Cerebellar nuclear complex (tissue), 1 donor: Measurements from ENCODE around the gene RTP5.
"Not testable (repeated sequence)": the region's sequence is repeated elsewhere in the genome, so short reads cannot be mapped to it uniquely, and the experiment has no call there.

Experiments
- DNase-seq, 2 experiments: peaks; one replicate each; lab custom pipeline; 2025; lab: John Stamatoyannopoulos, UW

The RTP5 gene

DNA sequence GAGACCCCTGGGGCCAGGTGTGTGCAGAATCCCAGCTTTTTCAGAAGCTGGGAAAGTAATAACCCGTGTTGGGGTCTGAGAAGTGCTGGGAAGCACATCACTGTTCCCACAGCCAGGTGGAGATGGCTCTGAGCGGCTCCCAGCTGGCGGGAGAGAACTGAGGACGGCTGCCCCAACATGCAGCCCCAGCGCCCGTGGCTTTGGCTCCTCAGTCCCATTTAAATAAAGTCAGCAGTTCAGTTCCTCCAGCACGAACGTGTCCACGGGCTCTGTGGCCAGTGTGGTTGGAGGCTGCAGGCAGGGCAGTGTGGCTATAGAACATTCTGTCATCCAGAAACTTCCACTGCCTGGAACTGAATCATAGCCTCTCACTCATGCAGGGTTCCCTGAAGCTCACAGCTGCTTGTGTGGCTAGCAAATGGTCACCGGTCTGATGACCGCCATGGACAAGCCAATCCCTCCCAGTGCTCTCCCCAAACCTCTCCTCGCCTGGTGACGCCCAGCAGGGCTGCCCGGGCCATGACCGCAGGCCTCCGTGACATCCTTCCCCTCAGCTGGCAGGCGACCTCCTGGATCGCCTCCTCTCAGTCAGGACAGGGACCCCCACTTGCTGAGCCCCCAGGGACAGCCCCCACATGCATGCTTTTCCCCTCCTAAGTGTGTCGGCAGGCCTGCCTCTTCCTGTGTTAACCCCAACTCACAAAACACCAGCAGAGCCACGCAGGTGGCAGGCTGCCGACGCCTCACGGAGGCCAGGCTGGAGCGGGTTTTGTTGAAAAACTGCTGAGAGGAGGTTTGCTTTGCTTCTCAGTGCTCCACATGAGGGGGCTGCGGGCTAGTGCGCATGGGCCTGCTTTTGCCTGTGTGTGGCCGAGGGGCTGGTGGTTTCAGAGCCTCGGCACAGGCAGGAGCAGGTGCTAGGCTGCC lies 1.3 kb downstream of the RTP5 start:
- DNase-seq = no peak

DNA sequence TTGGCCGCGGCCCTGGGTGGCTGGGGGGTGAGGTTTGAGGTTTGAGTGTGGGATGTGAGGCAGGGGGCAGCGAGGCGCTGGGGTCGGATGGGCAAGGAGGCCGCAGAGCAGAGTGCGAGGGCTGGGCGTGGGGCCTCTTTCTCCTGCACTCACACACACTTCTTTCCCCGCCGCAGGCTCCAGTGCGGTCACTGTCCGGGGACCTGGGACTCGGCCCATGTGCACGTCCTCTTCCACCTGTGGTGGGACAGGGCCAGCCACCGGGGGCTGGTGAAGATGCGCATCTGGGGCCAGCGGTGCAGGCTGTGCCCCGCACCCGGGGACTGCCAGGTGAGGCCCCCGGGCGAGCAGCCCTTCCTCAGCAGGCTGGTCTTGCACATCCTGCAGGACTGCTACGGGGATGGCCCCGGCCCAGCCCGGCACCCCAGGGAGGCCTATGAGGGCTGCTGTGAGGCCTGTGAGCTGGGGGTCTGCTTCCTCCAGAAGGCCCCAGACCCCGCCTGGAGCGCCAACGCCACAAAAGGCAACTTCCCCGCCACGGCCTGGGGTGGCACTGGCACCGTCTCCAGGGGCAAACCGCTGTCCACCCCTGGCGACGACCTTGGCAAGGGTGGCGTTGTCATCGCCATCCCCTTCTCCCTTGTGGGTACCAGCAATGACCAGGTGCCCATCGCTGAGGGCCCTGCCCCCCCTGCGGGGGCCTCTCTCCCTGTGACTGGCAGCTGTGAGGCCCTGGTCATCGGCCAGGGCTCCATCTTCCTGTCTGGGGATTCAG lies 2.2 kb downstream of the RTP5 start:
- DNase-seq = no peak

DNA sequence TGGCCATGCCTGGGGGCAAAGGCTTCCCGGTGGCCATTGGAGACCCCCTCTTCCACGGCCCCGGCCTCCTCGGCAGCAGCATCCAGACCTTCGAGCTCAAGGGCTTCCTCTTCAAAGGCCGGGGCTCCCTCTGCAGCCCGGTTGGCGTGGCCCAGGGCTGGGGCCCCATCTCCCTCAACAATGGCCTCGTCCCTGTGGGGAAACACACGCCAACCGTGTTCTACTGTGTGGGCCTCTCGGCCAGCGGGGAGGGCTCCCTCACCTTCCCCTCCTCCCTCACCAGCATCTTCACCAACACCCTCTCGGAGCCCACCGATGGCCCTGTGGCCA lies 2.7 kb downstream of the RTP5 start:
- DNase-seq = no peak

DNA sequence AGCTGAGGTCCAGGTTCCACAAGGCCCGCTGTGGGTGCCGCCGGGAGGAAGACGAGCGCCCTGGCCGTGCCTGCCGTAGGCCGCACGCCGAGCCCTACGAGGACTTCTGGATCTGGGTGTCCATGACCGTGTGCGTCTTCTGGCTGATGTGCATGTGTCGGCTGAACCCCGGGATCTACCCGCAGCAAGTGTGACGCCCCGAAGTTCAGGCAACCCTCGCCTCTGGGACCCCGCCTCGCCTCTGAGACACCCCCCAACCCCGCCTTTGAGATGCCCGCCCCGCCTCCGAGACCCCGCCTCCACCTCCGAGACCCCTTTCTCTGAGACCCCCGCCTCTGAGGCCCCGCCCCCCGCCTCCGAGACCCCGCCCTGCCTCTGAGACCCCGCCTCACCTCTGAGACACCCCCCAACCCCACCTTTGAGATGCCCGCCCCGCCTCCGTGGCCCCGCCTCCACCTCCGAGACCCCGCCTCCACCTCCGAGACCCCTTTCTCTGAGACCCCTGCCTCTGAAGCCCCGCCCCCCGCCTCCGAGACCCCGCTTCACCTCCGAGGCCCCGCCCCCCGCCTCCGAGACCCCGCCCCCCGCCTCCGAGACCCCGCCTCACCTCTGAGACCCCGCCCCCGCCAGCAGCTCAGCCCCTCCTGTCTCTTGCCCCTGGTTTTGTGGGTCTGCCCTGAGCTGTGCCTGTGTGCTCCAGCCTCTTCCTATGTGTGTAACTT lies 3.7 kb downstream of the RTP5 start:
- DNase-seq = no peak

DNA sequence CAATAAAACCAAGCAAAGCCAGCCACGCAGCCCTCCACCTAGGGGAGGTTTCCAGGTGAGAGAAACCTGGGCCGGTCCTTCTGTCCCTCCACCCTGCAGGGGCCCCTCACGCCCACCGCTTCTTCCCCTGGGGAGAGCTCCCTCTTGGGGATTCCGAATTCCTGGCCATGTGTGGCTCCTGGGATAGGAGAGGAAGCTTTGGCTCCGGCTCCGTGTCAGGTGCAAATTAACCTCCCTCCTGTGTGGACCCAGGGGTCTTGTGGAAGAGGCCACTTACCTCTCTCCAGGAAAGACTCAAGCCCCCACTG lies 4.2 kb downstream of the RTP5 start:
- no peak for DNase-seq

DNA sequence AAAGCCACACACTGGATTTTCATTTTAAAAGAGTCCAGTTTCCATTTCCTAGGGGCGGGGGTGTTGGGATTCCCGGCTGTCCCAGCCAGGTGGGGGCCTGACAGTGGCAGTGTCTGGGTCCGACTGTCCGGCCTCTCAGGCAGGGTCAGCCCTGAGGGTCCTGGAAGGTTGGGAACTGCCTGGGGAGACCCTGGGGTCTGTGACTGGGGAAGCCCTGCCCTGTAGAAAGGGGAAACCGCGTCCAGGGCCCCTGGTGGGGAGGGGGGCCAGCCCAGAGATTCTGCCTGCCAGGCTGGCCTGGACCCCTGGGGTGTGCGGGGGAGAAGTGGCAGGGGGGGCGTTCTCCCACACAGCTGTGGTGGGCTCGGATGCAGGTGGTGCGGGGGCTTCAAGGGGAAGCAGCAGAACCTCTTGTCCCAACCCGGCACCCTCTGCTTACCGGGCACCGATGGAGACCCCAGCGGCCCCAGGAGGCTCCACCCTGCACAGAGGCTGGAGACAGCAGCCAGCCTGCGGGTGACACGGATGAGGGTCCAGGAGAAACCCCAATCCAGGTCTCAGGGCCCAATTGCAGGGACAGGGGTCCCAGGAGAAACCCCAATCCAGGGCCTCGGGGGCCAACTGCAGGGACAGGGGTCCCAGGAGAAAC lies 4.9 kb downstream of the RTP5 start:
- DNase-seq = no peak

DNA sequence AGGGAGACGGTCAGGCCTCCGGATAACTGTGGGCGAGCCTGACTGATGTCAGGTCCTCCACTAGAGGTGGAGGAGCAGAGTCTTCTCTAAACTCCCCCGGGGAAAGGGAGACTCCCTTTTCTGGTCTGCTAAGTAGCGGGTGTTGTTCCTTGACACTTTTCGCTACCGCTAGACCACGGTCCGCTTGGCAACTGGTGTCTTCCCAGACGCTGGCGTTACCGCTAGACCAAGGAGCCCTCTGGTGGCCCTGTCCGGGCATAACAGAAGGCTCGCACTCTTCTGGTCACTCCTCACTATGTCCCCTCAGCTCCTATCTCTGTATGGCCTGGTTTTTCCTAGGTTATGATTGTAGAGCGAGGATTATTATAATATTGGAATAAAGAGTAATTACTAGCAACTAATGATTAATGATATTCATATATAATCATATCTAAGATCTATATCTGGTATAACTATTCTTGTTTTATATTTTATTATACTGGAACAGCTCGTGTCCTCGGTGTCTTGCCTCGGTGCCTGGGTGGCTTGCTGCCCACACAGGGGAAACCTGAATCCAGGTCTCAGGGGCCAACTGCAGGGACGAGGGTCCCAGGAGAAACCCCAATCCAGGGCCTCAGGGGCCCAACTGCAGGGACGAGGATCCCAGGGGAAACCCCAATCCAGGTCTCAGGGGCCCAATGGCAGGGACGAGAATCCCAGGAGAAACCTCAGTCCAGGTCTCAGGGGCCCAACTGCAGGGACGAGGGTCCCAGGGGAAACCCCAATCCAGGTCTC lies 6.4 kb downstream of the RTP5 start:
- DNase-seq = not testable (repeated sequence)

DNA sequence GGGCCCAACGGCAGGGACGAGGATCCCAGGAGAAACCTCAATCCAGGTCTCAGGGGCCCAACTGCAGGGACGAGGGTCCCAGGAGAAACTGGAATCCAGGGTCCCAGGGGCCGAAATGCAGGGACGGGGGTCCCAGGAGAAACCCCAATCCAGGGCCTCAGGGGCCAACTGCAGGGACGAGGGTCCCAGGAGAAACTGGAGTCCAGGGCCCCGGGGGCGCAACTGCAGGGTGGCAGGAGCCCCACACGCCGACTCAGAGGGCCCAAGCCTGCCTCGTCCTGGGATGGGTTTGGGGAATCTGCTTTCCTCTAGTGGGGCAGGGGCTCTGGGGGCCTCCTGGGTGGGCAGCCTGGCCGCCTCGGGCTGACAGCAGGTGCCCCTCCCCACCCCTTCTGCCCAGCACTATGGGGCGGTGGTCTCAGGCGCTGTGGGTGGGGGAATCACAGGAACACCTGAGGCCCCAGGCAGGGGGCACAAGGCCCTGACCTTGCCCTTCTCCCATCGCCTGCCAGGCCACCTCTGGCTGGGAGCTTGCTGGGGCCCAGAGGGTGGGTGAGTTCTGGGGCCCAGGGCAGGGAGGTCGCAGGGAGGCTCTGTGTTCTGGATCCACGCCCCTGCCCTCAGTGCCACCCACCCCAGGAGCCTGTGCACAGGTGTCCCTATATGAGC lies 7.1 kb downstream of the RTP5 start:
- DNase-seq = no peak

DNA sequence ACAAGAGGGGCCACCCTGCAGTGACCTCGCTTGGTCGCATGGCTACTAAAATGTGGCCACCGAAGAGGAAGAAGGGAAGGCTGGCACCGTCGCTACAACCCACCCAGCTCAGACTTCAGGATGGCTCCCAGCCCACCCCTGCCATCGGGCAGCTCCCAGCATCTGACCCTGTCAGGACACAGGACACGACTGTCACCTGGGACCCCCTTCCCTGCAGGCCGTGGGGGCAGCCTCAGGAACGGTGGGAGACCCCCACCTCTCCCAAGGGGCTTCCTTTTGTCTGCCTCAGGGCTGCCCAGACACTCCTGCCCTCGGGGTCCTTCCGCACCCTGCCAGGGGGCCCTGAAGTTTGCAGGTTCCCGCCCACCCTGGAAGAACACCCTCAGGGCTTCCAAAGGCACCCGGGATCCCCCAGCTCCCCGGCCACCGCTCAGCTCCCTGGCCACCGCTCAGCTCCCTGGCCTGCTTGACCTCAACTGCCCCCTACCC lies 7.7 kb downstream of the RTP5 start:
- no peak for DNase-seq

DNA sequence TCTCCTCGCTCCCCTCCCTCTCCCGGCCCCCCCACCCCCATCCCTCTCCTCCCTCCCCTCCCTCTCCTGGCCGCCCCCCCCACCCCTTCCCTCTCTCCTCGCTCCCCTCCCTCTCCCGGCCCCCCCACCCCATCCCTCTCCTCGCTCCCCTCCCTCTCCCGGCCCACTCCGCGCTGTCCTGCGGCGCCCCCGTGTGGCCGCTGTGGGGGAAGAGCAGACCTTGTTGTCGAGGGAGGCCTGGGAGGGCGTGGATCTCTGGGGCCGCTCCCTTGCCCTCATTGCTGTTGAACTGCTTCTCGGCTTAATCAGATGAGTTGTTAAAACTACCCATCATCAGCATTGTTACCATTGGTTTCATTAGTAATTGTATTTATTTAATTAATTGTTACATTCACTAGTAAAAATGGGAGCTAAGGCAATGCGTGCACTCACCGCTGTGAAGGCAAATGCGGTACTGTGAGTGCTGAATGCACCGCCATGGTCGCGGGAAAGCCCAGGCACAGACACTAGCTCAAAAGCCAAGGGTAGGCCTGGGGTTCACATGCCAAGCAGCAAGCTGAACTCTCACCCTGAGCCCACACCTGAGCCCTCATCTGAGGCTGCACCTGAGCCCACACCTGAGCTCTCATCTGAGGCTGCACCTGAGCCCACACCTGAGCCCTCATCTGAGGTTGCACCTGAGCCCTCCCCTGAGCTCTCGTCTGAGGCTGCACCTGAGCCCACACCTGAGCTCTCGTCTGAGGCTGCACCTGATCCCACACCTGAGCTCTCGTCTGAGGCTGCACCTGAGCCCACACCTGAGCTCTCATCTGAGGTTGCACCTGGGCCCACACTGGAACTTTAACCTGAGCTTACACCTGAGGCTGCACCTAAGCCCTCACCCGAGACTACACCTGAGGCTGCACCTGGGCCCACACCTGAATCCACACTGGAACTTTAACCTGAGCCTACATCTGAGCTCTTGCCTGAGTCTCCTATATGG lies 8.8 kb downstream of the RTP5 start:
- peak in 1 of 2 experiments; percentile 24 for DNase-seq

DNA sequence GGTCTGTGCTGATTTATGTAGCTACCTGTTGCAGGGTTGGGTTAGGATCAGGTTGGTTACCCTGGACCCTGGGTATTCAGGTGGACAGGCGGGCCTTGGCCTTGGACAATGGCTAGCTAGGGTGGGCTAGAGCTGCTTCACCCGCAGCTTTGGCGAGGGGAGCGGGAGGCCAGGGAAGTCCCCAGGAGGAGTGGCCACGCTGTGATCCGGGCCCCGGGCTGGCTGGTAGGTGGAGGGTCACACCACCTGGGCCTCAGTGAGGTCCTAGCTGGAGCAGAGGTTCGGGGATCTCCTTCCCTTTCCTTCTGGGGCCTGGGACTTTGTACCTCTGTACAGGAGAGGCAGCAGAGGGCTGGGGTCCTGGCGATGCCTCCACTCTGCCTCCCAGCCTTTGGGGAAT lies 9.8 kb downstream of the RTP5 start:
- no peak for DNase-seq

DNA sequence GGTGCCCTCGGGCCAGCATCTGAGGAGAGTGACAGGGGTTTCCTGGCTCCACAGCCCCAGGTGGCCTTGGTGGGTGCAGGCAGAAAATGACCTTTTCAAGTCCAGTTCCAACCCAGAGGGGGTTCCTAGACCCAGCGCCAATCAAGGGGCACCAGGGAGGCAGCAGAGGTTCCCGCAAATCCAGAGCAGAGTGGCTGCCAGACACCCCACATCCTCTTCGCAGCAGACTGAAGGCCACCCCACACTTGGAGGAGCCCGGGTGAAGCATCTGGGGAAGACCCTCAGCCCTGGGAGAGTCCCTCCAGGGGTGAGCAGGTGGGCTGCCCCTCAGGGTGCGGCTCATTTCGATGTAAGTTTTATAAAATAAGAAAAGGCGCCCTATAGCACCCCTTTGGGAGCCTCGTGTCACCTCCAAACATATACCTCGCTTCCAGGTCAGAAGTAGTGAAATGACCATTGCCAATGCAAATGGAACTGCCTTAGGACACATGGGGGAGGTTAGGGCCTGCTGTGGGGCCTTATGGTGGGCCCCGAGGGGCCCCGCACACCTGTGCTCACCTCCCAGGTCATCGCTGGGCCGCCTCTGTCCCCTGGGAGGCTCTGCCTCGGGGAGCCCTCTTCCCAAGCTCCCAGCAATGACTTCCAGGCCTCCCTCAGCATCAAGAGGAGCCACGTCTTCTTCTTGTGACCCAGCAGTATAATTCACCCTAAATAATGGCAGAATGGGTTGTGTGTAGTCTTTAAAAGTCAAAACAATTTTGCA lies 11.0 kb downstream of the RTP5 start:
- no peak for DNase-seq

DNA sequence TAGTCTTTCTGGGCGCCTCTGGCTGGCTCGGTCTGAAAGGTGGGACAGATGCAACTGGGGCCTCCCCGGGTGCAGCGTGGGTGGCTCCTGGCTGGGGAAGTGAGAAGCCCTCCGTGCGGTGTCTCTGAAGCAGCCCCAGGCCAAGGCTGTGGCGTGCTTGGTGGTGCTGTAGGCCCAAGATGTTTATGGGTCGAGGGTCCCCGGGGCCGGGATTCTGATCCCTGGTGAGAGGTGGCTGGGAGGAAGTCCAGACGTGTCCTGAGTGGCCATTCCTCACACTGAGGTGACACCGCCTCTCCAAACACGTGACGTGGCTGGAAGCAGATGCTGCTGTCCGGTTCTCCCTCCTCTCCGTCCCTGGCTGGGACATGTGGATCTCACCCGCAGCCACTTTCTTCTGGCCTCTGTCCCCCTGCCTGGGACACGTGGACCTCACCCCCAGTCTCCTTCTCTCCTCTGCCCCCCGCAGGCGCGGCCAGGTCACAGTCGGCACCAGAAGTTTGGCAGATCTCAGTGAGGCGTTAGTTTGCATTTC lies 12.6 kb downstream of the RTP5 start:
- no peak for DNase-seq

DNA sequence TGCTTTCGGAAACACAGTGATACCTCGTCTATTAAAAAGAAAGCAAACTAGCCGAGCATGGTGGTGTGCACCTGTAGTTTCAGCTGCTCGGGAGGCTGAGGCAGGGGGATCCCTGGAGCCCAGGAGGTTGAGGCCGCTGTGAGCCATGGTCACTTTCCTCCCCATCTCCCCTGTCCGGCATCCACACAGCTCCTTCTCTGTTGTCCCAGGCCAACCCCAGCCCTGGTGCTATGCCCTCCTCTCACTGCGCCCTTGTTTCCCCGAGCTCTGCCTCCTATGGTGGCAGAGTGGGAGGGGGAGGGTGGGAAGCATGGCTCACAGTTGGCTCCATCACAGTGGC lies 15.4 kb downstream of the RTP5 start:
- DNase-seq = no peak

DNA sequence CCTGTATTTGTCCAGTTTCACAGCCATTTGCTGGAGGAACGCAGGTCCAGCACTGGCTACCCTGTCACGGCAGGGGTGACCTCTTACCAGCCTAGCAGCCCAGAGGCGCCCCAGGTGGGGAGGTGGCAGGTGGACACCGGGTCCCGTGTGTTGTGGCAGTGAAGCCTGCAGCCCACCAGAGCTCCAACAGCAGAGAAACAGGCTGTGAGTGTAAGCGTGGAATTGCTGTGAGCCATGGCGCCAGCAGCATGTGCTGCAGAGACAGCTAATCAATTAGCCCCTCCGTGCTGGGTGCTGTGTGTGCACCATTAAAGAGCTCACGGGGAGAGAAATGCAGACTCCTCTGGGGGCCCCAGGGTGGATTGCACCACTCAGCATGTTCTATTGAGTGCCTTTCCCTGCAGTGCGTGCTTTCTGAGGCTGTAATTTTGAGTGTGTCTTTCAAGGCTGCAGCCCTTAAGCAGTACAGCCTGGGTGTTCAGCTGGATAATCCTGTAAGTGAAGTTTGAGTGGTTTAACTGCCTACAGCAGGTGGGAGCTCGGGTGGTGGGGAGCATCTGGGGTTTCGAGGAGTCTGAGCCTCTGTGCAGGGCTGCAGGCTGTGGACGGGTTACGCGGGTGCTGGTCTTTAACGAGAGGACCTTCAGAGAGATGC lies 15.9 kb downstream of the RTP5 start:
- no peak for DNase-seq

DNA sequence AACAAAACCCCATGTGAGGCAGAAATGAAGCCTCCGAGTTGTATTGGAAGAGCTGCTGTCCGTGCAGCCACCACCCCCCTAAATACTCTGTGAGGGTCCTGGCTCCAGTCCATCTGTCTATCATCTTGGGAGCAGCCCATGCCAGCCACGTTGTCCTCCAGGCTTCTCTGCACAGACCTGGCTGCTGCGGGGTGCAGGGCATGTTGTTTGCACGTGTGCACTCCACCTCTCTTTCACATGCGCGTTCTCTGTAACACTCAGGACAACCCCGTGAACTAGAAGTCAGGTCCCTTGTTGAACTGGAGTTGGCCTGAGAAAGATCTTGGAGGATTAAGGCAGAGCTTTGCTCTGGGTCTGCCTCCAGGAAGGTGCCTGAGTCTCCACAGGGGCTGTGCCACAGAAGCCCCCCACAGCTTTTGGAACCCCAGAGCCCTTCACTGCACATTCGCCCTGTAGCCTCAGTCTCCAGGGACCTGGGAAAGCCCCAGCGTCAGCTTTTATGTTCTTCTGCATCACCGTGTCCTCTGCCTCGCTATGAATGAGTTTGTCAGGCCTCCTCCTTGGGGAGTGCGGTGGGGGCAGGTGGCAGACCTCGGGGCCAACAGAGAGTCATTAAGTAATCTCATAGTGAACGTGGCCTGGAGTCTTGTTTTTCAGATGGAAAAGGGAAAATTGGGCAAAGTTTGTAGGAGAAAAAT lies 16.6 kb downstream of the RTP5 start:
- no peak for DNase-seq

DNA sequence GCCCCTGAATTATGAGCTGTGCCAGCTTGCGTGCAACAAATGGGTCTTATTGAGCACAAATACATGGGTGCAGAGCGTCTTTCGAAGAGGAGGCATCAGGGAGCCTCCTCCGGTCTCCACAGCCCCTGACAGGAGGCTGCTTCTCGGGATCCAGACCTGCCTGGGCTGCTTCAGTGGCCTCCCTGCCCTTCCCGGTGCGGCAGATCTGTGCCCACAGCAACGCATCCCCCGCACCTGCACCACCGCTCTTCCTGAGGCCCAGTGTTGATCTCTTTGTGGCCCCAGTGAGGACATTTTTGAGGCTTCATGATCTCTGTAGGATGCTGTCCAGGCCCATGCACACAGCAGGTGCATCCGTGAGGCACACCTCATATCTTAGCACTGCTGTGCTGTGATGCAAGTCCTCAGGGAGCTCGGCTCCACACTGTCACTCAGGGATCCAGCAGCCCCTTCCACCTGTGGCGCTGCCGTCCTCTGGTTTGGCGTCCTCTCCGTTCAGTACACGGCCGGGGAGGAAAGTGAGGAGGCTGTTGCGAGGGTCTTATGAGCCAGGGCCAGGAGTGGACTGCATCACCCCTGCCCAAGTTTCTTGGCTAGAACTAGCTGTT lies 17.4 kb downstream of the RTP5 start:
- no peak for DNase-seq
